ENCODE measurements around the gene COX6A2.

DNA sequence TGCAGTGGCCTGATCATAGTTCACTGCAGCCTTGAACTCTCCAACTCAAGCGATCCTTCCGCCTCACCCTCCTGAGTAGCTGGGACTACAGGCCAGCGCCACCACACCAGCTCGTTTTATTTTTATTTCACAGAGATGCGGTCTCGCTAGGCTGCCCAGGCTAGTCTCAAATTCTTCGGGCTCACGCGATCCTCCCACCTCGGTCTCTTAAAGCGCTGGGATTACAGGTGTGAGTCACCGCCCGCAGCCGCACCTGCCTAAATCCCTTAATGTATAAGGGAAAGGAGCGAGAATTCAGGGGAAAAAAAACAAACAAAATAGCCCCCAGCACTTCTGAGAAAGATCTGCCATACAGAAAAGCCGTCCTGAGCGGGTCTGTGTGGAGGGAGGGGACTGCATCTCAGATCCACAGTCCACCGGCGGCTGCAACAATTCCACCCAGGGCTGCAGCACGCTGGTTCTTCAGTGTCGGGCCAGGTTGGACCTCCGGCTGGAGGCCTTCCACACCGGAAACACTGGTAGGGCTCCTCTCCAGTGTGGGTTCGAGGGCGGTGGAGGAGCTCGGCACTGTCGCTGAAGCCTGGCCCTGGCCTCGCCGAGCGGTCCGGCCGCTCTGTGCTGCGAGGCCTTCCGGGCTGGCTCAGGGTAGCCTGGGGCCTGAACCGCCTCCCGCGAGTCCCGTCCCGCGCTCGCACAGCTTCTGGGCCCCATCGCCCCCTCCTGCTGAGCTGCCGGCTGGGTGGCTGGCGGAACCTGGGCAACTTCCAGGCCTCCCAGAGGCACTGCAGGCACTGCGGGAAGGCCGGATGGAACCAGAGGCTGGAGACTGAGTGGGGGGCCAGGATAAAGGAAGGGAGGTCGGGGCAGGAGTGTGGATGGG, 7.4 kb upstream of the COX6A2 start:
- TF ChIP-seq CTCF (IDR thresholded peaks at IDR 0.05; ENCODE audit: insufficient read depth, low read length, poor library complexity, severe bottlenecking) (no peak), EZH2phosphoT487 (conservative IDR thresholded peaks at IDR 0.05; ENCODE audit: low read length) (no peak)
